GM20431 (cell line): ENCODE data around the gene CARNS1.
"Not testable (repeated sequence)": the region's sequence is repeated elsewhere in the genome, so short reads cannot be mapped to it uniquely, and the experiment has no call there.

Experiments
- in situ Hi-C: fragments of 300-500 bp; cut with MseI, MboI; formaldehyde crosslinking; loops from one replicate; pipeline ENCODE4 v1.15.0; 2020; ENCODE audit warnings: low sequenced_read_pairs; ENCODE audit not compliant: unreplicated experiment

CARNS1 gene

GRCh38 chr11:67423891-67424613 lies 8.6 kb downstream of the CARNS1 start:
- in situ Hi-C loops, result no loop called here

GRCh38 chr11:67427364-67427859 lies 11.9 kb downstream of the CARNS1 start:
- in situ Hi-C loops, result not testable (repeated sequence)

GRCh38 chr11:67428052-67429001 lies 12.8 kb downstream of the CARNS1 start, which contains the start of gene RPS6KB2:
RPS6KB2 (plus strand) TSS chr11:67428494; CDS start chr11:67428546, 52 bp downstream.
- in situ Hi-C loops, result no loop called here

GRCh38 chr11:67429038-67429668 lies 13.7 kb downstream of the CARNS1 start:
- in situ Hi-C loops, result no loop called here

GRCh38 chr11:67429722-67430121 lies 14.2 kb downstream of the CARNS1 start:
- in situ Hi-C loops, result no loop called here

- in situ Hi-C loops, result no loop called here
These were observed 16.1 kb downstream of the CARNS1 start for GRCh38 chr11:67431346-67432249.

- in situ Hi-C loops, result no loop called here
These were observed 17.3 kb downstream of the CARNS1 start for GRCh38 chr11:67432655-67433349.

- in situ Hi-C loops, result no loop called here
These were observed 18.3 kb downstream of the CARNS1 start for GRCh38 chr11:67433536-67434394.

- in situ Hi-C loops, result no loop called here
These were observed 19.0 kb downstream of the CARNS1 start for GRCh38 chr11:67434395-67434881.

- in situ Hi-C loops, result no loop called here
These were observed 19.7 kb downstream of the CARNS1 start for GRCh38 chr11:67435031-67435726.

GRCh38 chr11:67435727-67436458 lies 20.4 kb downstream of the CARNS1 start:
- in situ Hi-C loops, result no loop called here

- in situ Hi-C loops, result no loop called here
These were observed 21.1 kb downstream of the CARNS1 start for GRCh38 chr11:67436459-67437081.

- in situ Hi-C loops, result no loop called here
These were observed 21.8 kb downstream of the CARNS1 start, which contains the start of gene PTPRCAP for GRCh38 chr11:67437082-67437808. PTPRCAP (minus strand) TSS chr11:67437682; CDS start chr11:67437619, 63 bp downstream.

- in situ Hi-C loops, result no loop called here
These were observed 22.3 kb downstream of the CARNS1 start for GRCh38 chr11:67437809-67438157.

- in situ Hi-C loops, result no loop called here
These were observed 22.9 kb downstream of the CARNS1 start for GRCh38 chr11:67438158-67438902.
